GM23338 (cell line): Measurements from ENCODE around the gene TBX1. TPM values are rescaled to one million over a fixed set of nuclear protein-coding genes. Genes with fewer than 3 reads are reported as not detected.

Experiments
- ATAC-seq: fragments of 200-7000 bp; cut with Tn5 transposase; 3 replicates; pipeline ENCODE4 v1.9.1; 2020
- DNase-seq: peaks from one replicate; pipeline ENCODE4 v3.0.0-alpha.2; 2015; ENCODE audit warnings: low spot score
- H2AFZ ChIP-seq: fragments of 200-600 bp; sonication (generic); 2 replicates; pipeline ENCODE4 v1.8.0; 2016; ENCODE audit warnings: antibody characterized with exemption, mild to moderate bottlenecking, moderate library complexity
- H3F3A ChIP-seq: fragments of 200-600 bp; sonication (generic); replicated peaks from 2 replicates; pipeline ENCODE4 v1.8.0; 2017; ENCODE audit warnings: antibody characterized with exemption, mixed run types, low read depth
- H3K27ac ChIP-seq: fragments of 200-600 bp; sonication (generic); 2 replicates; pipeline ENCODE4 v1.6.1; 2016; ENCODE audit warnings: low read depth
- H3K27me3 ChIP-seq: fragments of 200-600 bp; sonication (generic); 2 replicates; pipeline ENCODE4 v1.8.0; 2016; ENCODE audit warnings: mild to moderate bottlenecking, mixed run types, moderate library complexity; ENCODE audit not compliant: insufficient read depth
- H3K36me3 ChIP-seq: fragments of 200-600 bp; sonication (generic); 2 replicates; pipeline ENCODE4 v1.8.0; 2016; ENCODE audit warnings: mild to moderate bottlenecking; ENCODE audit not compliant: insufficient read depth
- H3K4me1 ChIP-seq: fragments of 200-600 bp; sonication (generic); 2 replicates; pipeline ENCODE4 v1.8.0; 2016; ENCODE audit warnings: mild to moderate bottlenecking, moderate library complexity; ENCODE audit not compliant: insufficient read depth
- H3K4me2 ChIP-seq: fragments of 200-600 bp; sonication (generic); 2 replicates; pipeline ENCODE4 v1.7.1; 2017; ENCODE audit warnings: mixed run types
- H3K4me3 ChIP-seq: fragments of 200-600 bp; sonication (generic); 2 replicates; pipeline ENCODE4 v1.6.1; 2016; ENCODE audit warnings: mixed run types
- H3K79me2 ChIP-seq: fragments of 200-600 bp; sonication (generic); replicated peaks from 2 replicates; pipeline ENCODE4 v1.8.0; 2017; ENCODE audit warnings: mild to moderate bottlenecking; ENCODE audit not compliant: insufficient read depth
- H3K9me2 ChIP-seq: fragments of 200-600 bp; sonication (generic); 2 replicates; pipeline ENCODE4 v1.8.0; 2017; ENCODE audit not compliant: insufficient read depth
- H4K20me1 ChIP-seq: fragments of 200-600 bp; sonication (generic); replicated peaks from 2 replicates; pipeline ENCODE4 v1.8.0; 2017; ENCODE audit warnings: mild to moderate bottlenecking; ENCODE audit not compliant: insufficient read depth
- H3K27ac Mint-ChIP-seq: 2 replicates; pipeline ENCODE4 v1.8.0; 2020; ENCODE audit warnings: inconsistent platforms, mild to moderate bottlenecking, moderate library complexity, mixed read lengths
- H3K27me3 Mint-ChIP-seq: 3 replicates; pipeline ENCODE4 v1.8.0; 2022; ENCODE audit warnings: low read depth, mild to moderate bottlenecking, moderate library complexity, mixed read lengths, inconsistent platforms; ENCODE audit not compliant: insufficient read depth, poor library complexity
- H3K36me3 Mint-ChIP-seq: 3 replicates; pipeline ENCODE4 v1.8.0; 2021; ENCODE audit warnings: low read depth, mild to moderate bottlenecking, inconsistent platforms, moderate library complexity, mixed read lengths
- H3K4me1 Mint-ChIP-seq: 3 replicates; pipeline ENCODE4 v1.8.0; 2020; ENCODE audit warnings: mild to moderate bottlenecking, inconsistent platforms, mixed read lengths
- H3K4me3 Mint-ChIP-seq: 3 replicates; pipeline ENCODE4 v1.8.0; 2021; ENCODE audit warnings: moderate library complexity, mild to moderate bottlenecking, inconsistent platforms, mixed read lengths
- H3K9me3 Mint-ChIP-seq: 3 replicates; pipeline ENCODE4 v1.8.0; 2020; ENCODE audit warnings: moderate library complexity, mild to moderate bottlenecking, inconsistent platforms, mixed read lengths
- EZH2 ChIP-seq: fragments of 200-600 bp; sonication (generic); IDR thresholded peaks from one replicate; pipeline ENCODE4 v1.8.0; 2017; ENCODE audit warnings: antibody characterized with exemption, mild to moderate bottlenecking, low read depth; ENCODE audit not compliant: unreplicated experiment
- EZH2phosphoT487 ChIP-seq: fragments of 200-600 bp; sonication (generic); IDR thresholded peaks from one replicate; pipeline ENCODE4 v1.8.1; 2018; ENCODE audit warnings: antibody characterized with exemption; ENCODE audit not compliant: unreplicated experiment
- JUNB ChIP-seq: IDR thresholded peaks from one replicate; pipeline ENCODE4 v1.6.1; 2016; ENCODE audit warnings: antibody characterized with exemption; ENCODE audit not compliant: unreplicated experiment
- NANOG ChIP-seq: IDR thresholded peaks from 2 replicates; pipeline ENCODE4 v1.6.1; 2016; ENCODE audit warnings: antibody characterized with exemption, borderline replicate concordance
- POLR2AphosphoS5 ChIP-seq: IDR thresholded peaks from 2 replicates; pipeline ENCODE4 v1.6.1; 2016; ENCODE audit warnings: antibody characterized with exemption, low read depth
- STAT1 ChIP-seq: IDR thresholded peaks from one replicate; pipeline ENCODE4 v1.6.1; 2016; ENCODE audit warnings: antibody characterized with exemption; ENCODE audit not compliant: unreplicated experiment
- ZNF114 ChIP-seq: fragments of 250-450 bp; sonication (Bioruptor Pico); IDR thresholded peaks from 2 replicates; pipeline ENCODE4 v1.5.0; 2020; ENCODE audit warnings: mild to moderate bottlenecking, moderate library complexity
- ZNF331 ChIP-seq: fragments of 250-450 bp; sonication (Bioruptor Pico); IDR thresholded peaks from 2 replicates; pipeline ENCODE4 v1.5.0; 2020; ENCODE audit warnings: low read depth, mild to moderate bottlenecking, moderate library complexity
- polyA plus RNA-seq: library from polyadenylated mRNA; unstranded; fragments of >200 nt; fragmentation: Nextera tagmentation; extraction: Ambion mirVana; gene quantifications from 2 replicates; pipeline ENCODE4 v1.2.1, GENCODE V29; 2016
- total RNA-seq: library from RNA; depleted of rRNA; stranded (reverse); fragments of >200 nt; shearing (Covaris generic); gene quantifications from 2 replicates; pipeline ENCODE4 v1.2.3, GENCODE V29; 2014
- TF ChIP-seq, protein P1 (sequence below): IDR thresholded peaks from one replicate; pipeline ENCODE4 v1.6.1; 2018; ENCODE audit warnings: antibody characterized with exemption; ENCODE audit not compliant: unreplicated experiment
- TF ChIP-seq, protein P2 (sequence below): IDR thresholded peaks from 2 replicates; pipeline ENCODE4 v1.6.1; 2016; ENCODE audit warnings: antibody characterized with exemption
- TF ChIP-seq, protein P3 (sequence below): fragments of 250-450 bp; sonication (Bioruptor Pico); IDR thresholded peaks from 2 replicates; pipeline ENCODE4 v1.5.0; 2020; ENCODE audit warnings: mild to moderate bottlenecking, moderate library complexity
- TF ChIP-seq, protein P4 (sequence below), 2 experiments: fragments of 200-600 bp in 1 of 2; sonication (generic) in 1 of 2; conservative IDR thresholded peaks; 2 replicates each; pipeline versions ENCODE4 v1.5.1 to v1.6.1; 2016 to 2017; ENCODE audit warnings: antibody characterized with exemption in 2 of 2, low read depth in 2 of 2, mild to moderate bottlenecking in 2 of 2, moderate library complexity in 1 of 2

Gene TBX1
- total and polyA plus RNA-seq, 2 experiments from 2014 or later: 0.19 to 0.66 TPM

DNA sequence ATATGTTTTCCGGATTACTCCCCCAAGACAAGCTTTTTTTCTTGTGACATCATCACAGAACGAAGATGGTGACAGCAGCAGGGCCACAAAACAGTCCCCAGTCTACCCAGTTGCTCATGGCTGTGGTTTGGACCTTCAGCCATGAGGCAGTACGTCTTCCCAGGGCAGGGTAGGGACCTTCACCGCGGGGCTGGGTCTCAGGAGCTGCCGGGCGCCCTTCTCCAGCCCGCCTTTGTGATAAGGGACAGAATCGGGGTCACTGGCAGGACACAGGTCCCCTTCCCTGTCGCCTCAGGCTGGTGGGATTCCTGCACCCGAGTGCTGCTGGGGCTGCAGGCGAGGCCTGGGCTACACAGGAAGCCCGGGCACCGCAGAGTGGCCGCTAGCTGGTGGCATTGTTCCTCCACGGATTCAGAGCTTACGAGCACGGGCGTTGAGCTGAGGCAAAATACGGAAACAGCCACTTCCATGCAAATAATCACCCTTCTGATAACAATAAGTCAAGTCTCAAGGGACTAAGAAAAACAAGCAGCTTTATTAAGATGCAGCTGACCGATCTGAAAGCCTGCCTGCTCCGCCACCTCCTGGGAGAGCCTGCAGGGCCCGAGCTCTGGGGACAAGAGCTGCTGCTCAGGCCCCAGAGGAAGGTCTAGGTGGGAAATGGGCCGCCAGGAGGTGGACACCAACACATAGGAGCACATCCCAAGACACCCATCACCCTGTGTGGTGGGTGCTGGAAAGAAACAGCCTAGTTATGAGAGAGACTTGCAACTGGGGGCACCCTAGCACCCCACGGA lies 12.3 kb downstream of the TBX1 start (continued):
- TF ChIP-seq, protein P1, sequence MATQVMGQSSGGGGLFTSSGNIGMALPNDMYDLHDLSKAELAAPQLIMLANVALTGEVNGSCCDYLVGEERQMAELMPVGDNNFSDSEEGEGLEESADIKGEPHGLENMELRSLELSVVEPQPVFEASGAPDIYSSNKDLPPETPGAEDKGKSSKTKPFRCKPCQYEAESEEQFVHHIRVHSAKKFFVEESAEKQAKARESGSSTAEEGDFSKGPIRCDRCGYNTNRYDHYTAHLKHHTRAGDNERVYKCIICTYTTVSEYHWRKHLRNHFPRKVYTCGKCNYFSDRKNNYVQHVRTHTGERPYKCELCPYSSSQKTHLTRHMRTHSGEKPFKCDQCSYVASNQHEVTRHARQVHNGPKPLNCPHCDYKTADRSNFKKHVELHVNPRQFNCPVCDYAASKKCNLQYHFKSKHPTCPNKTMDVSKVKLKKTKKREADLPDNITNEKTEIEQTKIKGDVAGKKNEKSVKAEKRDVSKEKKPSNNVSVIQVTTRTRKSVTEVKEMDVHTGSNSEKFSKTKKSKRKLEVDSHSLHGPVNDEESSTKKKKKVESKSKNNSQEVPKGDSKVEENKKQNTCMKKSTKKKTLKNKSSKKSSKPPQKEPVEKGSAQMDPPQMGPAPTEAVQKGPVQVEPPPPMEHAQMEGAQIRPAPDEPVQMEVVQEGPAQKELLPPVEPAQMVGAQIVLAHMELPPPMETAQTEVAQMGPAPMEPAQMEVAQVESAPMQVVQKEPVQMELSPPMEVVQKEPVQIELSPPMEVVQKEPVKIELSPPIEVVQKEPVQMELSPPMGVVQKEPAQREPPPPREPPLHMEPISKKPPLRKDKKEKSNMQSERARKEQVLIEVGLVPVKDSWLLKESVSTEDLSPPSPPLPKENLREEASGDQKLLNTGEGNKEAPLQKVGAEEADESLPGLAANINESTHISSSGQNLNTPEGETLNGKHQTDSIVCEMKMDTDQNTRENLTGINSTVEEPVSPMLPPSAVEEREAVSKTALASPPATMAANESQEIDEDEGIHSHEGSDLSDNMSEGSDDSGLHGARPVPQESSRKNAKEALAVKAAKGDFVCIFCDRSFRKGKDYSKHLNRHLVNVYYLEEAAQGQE: no peak
- TF ChIP-seq, protein P2, sequence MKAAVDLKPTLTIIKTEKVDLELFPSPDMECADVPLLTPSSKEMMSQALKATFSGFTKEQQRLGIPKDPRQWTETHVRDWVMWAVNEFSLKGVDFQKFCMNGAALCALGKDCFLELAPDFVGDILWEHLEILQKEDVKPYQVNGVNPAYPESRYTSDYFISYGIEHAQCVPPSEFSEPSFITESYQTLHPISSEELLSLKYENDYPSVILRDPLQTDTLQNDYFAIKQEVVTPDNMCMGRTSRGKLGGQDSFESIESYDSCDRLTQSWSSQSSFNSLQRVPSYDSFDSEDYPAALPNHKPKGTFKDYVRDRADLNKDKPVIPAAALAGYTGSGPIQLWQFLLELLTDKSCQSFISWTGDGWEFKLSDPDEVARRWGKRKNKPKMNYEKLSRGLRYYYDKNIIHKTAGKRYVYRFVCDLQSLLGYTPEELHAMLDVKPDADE: no peak
- no peak for TF ChIP-seq NANOG
- TF ChIP-seq EZH2: no peak
- no peak for TF ChIP-seq ZNF331
- no peak for TF ChIP-seq POLR2AphosphoS5
- TF ChIP-seq JUNB: no peak
- no peak for TF ChIP-seq ZNF114 (CRISPR knock-in tag)
- no peak for TF ChIP-seq STAT1

DNA sequence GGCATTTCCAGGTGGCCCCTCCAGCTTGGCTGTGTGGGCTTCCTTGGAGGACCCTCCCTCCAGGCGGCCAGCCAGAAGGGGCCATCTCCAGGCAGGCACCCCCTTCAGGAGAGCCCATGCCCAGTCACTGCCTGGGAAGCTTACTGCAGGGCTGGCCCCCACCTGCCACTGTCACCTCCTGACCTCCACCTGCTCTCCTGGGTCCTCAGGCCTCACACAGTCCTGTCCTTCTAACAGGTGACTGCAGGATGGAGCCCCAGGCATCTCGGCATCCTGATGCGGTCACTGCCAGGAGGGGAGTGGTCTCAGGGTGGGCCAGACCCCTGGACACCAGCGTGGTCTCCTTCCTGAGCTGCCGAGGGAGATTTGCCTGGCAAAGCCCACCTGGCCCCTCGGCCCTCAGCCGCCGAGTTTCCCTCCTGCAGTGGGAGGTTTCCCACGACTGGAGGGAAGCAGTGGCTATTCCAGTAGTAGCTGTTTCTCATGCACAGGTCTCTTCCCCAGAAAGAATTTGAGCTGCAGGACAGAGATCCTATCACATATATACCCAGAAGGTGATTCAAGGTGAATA lies 13.0 kb downstream of the TBX1 start:
- Mint-ChIP-seq H3K27me3 (peaks cover 37% of the 10 kb centered on the region), H3K4me3 (no peak overlapping the region), H3K9me3 (no peaks in the 10 kb centered on the region; the same call in 2 of the 3 replicates), H3K27ac (no peak overlapping the region), H3K36me3 (no peaks in the 10 kb centered on the region), H3K4me1 (no peaks in the 10 kb centered on the region)
- no peak overlapping the region for H3K4me2 ChIP-seq
- H3K4me3 ChIP-seq: no peak overlapping the region
- DNase-seq (no peak), ATAC-seq (no peak)
- no peak overlapping the region for H2AFZ ChIP-seq
- peaks cover 27% of the 10 kb centered on the region for H3K27me3 ChIP-seq
- no peaks in the 10 kb centered on the region for H3F3A ChIP-seq
- H4K20me1 ChIP-seq: no peaks in the 10 kb centered on the region
- no peaks in the 10 kb centered on the region for H3K79me2 ChIP-seq
- no peaks in the 10 kb centered on the region for H3K9me2 ChIP-seq
- H3K27ac ChIP-seq: no peak overlapping the region
- no peaks in the 10 kb centered on the region for H3K4me1 ChIP-seq
- no peaks in the 10 kb centered on the region for H3K36me3 ChIP-seq
- no peak for TF ChIP-seq JUNB
- TF ChIP-seq EZH2: no peak
- TF ChIP-seq EZH2phosphoT487: no peak
- TF ChIP-seq, protein P3, sequence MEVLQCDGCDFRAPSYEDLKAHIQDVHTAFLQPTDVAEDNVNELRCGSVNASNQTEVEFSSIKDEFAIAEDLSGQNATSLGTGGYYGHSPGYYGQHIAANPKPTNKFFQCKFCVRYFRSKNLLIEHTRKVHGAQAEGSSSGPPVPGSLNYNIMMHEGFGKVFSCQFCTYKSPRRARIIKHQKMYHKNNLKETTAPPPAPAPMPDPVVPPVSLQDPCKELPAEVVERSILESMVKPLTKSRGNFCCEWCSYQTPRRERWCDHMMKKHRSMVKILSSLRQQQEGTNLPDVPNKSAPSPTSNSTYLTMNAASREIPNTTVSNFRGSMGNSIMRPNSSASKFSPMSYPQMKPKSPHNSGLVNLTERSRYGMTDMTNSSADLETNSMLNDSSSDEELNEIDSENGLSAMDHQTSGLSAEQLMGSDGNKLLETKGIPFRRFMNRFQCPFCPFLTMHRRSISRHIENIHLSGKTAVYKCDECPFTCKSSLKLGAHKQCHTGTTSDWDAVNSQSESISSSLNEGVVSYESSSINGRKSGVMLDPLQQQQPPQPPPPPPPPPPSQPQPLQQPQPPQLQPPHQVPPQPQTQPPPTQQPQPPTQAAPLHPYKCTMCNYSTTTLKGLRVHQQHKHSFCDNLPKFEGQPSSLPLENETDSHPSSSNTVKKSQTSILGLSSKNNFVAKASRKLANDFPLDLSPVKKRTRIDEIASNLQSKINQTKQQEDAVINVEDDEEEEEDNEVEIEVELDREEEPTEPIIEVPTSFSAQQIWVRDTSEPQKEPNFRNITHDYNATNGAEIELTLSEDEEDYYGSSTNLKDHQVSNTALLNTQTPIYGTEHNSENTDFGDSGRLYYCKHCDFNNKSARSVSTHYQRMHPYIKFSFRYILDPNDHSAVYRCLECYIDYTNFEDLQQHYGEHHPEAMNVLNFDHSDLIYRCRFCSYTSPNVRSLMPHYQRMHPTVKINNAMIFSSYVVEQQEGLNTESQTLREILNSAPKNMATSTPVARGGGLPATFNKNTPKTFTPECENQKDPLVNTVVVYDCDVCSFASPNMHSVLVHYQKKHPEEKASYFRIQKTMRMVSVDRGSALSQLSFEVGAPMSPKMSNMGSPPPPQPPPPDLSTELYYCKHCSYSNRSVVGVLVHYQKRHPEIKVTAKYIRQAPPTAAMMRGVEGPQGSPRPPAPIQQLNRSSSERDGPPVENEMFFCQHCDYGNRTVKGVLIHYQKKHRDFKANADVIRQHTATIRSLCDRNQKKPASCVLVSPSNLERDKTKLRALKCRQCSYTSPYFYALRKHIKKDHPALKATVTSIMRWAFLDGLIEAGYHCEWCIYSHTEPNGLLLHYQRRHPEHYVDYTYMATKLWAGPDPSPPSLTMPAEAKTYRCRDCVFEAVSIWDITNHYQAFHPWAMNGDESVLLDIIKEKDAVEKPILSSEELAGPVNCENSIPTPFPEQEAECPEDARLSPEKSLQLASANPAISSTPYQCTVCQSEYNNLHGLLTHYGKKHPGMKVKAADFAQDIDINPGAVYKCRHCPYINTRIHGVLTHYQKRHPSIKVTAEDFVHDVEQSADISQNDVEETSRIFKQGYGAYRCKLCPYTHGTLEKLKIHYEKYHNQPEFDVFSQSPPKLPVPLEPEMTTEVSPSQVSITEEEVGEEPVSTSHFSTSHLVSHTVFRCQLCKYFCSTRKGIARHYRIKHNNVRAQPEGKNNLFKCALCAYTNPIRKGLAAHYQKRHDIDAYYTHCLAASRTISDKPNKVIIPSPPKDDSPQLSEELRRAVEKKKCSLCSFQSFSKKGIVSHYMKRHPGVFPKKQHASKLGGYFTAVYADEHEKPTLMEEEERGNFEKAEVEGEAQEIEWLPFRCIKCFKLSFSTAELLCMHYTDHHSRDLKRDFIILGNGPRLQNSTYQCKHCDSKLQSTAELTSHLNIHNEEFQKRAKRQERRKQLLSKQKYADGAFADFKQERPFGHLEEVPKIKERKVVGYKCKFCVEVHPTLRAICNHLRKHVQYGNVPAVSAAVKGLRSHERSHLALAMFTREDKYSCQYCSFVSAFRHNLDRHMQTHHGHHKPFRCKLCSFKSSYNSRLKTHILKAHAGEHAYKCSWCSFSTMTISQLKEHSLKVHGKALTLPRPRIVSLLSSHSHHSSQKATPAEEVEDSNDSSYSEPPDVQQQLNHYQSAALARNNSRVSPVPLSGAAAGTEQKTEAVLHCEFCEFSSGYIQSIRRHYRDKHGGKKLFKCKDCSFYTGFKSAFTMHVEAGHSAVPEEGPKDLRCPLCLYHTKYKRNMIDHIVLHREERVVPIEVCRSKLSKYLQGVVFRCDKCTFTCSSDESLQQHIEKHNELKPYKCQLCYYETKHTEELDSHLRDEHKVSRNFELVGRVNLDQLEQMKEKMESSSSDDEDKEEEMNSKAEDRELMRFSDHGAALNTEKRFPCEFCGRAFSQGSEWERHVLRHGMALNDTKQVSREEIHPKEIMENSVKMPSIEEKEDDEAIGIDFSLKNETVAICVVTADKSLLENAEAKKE: no peak
- no peak for TF ChIP-seq STAT1
- TF ChIP-seq, protein P4, sequence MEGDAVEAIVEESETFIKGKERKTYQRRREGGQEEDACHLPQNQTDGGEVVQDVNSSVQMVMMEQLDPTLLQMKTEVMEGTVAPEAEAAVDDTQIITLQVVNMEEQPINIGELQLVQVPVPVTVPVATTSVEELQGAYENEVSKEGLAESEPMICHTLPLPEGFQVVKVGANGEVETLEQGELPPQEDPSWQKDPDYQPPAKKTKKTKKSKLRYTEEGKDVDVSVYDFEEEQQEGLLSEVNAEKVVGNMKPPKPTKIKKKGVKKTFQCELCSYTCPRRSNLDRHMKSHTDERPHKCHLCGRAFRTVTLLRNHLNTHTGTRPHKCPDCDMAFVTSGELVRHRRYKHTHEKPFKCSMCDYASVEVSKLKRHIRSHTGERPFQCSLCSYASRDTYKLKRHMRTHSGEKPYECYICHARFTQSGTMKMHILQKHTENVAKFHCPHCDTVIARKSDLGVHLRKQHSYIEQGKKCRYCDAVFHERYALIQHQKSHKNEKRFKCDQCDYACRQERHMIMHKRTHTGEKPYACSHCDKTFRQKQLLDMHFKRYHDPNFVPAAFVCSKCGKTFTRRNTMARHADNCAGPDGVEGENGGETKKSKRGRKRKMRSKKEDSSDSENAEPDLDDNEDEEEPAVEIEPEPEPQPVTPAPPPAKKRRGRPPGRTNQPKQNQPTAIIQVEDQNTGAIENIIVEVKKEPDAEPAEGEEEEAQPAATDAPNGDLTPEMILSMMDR (conservative IDR thresholded peaks at IDR 0.05; ENCODE audit: low read depth in 2 of 2): no peak
